ENCODE measurements around the gene CHI3L1.

The CHI3L1 gene

DNA sequence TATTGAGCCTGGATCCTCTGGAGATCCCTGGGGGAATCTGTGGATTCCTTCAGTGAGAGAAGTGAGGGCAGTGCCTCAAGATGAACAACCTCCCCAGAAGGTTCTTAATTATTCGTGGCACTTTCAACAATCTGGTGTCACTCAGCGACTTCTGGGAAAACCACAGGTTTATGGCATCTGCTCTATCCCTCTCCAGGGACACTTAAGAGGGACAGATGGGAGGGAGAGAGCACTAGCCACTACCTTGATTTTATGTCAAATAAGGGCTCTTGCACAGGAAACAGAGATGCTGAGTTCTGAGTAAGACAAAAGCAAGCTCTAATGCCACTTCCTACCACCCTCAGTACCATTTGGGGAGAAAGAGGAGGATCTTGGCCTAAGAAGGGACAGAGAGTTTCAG lies 21.2 kb upstream of the CHI3L1 start:
- TF ChIP-seq, protein P1, sequence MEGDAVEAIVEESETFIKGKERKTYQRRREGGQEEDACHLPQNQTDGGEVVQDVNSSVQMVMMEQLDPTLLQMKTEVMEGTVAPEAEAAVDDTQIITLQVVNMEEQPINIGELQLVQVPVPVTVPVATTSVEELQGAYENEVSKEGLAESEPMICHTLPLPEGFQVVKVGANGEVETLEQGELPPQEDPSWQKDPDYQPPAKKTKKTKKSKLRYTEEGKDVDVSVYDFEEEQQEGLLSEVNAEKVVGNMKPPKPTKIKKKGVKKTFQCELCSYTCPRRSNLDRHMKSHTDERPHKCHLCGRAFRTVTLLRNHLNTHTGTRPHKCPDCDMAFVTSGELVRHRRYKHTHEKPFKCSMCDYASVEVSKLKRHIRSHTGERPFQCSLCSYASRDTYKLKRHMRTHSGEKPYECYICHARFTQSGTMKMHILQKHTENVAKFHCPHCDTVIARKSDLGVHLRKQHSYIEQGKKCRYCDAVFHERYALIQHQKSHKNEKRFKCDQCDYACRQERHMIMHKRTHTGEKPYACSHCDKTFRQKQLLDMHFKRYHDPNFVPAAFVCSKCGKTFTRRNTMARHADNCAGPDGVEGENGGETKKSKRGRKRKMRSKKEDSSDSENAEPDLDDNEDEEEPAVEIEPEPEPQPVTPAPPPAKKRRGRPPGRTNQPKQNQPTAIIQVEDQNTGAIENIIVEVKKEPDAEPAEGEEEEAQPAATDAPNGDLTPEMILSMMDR (IDR thresholded peaks at IDR 0.05; ENCODE audit: low read length, missing control alignments) = no peak
- H3K4me3 ChIP-seq (replicated peaks; ENCODE audit: low read depth, low read length) = no peak overlapping the region
- DNase-seq (ENCODE audit: low read depth) = no peak

DNA sequence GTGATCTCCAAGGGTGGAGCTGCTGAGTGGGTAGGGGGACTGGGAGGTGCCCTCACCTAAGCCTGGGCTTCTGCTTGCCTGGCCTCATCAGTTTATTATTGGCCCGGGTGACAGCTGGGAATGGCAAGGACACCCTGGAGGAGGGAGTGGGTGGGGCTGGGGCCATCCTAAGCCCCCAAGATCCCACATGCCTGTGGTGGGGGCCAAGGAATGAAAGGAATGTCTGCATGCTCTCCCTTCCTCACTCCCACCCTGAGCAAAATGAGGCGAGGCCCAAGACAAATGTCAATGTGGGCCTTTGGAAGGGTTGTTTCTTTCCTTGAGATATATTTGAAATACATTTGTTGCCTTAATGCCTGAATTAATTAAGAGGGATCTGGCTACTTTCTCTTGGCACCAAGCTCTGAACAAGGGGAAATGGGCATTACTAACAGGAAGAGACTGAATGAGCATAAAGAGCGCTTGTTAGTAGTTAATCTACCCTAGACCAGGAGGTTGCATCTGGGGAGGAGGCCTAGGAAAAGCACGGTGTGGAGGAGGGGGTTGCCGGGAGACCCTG lies 19.7 kb upstream of the CHI3L1 start:
- DNase-seq (ENCODE audit: low read depth) = no peak
- TF ChIP-seq, protein P1 (IDR thresholded peaks at IDR 0.05; ENCODE audit: low read length, missing control alignments) = no peak
- no peak overlapping the region for H3K4me3 ChIP-seq (replicated peaks; ENCODE audit: low read depth, low read length)

DNA sequence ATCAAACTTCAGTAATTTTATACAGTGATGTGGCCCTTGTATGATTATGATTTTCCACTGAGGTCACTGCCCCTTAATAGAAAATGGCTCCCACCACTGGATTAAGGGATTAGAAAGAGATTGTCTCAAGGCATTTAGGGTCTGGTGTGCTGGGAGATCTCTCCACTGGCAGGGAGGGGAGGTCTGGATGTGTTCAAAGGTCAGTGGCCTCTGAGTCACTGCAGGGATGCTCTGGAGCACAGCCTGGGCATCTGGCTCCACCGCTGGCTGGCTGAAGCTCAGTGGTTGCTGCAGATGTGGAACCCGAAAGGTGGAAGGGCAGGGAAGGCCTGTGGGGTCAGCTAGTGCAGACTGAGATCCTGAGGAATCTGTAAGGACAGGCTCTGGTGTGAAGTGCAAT lies 18.3 kb upstream of the CHI3L1 start:
- TF ChIP-seq, protein P1 (IDR thresholded peaks at IDR 0.05; ENCODE audit: low read length, missing control alignments) = no peak
- H3K4me3 ChIP-seq (replicated peaks; ENCODE audit: low read depth, low read length) = no peak overlapping the region
- DNase-seq (ENCODE audit: low read depth) = no peak

DNA sequence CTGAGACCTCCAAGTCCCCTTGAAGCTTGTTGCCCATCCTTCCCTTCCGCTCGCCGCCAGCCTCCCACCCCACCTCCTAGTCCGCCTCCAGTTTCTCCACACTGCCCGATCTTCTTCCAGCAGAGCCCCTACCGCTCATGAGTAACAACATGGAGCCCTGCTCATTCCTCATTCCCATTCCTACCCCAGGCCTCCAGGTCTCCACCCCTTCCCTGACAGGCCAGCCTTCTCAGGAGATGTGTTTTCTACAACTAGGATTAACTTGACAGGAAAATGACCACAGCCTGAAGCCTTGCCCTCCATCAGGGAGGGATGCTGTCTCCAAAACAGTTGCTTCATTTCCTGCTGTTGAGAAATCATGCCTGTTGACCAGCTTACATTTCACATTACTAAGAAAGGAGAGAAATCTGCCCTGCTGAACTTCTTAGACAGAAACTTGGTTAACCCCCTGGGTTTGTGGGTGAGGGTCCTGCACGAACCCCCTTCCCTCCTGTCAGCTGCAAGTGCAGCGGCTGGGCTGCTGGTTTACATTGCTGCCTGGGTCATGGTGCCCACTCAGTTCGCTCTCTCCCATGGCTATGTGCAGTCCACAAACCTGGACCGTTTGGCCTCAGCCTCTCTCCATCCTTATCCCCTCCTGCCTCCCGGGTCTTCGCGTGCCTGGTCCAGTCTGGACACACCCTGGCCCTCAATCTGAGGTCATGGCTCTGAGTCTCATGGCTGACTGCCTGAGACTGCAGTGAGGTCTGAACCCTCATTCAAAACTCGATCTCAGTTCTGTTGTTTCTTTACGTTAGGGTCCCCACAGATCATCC lies 16.1 kb upstream of the CHI3L1 start:
- TF ChIP-seq, protein P1 (IDR thresholded peaks at IDR 0.05; ENCODE audit: low read length, missing control alignments) = no peak
- H3K4me3 ChIP-seq (replicated peaks; ENCODE audit: low read depth, low read length) = no peak overlapping the region
- peak; percentile 98 for DNase-seq (ENCODE audit: low read depth)

DNA sequence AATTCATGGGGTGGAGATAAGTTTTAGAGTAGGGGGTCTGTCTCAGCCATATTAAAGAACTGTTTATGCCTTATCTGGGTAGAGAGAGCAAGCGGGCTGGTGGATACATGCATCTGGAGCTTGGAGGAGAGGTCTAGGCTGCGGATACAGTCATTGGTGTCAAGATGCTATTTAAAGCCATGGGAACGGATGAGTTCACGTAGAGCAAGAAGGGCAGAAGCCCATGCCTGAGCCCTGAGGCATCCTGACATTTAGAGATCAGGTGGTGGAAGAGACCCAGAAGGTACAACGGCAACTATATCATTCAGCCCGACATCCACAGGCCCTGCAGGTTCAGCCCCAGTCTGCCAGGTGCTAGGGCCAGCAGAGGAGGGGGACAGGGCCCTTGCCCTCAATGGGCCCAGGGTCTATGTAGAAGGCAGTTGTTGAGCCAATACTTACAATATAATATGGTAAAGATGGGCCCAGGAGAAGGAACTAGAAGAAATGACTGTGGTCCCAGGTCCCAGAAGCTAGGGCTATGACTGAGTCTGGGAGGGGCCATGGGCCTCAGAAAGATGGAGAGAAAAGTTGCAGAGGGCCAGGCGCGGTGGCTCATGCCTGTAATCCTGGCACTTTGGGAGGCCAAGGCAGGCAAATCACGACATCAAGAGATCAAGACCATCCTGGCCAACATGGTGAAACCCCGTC lies 15.2 kb upstream of the CHI3L1 start:
- no peak for DNase-seq (ENCODE audit: low read depth)
- no peak overlapping the region for H3K4me3 ChIP-seq (replicated peaks; ENCODE audit: low read depth, low read length)
- TF ChIP-seq, protein P1 (IDR thresholded peaks at IDR 0.05; ENCODE audit: low read length, missing control alignments) = no peak

DNA sequence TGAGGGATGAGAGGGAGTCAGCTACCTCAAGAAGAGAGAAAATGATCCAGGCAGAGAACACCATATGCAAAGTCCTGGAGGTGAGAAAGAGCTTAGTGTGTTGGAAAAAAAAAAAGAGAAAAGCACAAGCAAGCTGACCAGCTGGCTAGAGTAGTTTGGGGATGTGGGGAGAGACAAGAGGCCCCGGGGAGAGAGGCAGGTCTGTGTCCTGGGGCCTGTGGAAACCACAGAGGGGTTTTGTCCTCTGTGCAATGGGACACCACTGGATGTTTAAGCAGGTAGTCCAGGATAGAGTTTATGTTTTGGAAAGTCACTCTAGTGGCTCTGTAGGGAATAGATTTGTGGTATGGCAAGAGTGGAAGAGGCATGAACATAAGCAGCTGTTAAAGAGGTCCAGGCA lies 14.4 kb upstream of the CHI3L1 start:
- DNase-seq (ENCODE audit: low read depth) = no peak
- TF ChIP-seq, protein P1 (IDR thresholded peaks at IDR 0.05; ENCODE audit: low read length, missing control alignments) = no peak
- no peak overlapping the region for H3K4me3 ChIP-seq (replicated peaks; ENCODE audit: low read depth, low read length)
